Measurements from ENCODE around the gene KRT83. TPM values are rescaled to one million over a fixed set of nuclear protein-coding genes. Genes with fewer than 3 reads are reported as not detected.

The KRT83 gene
- polyA plus RNA-seq, 1 donor (not counting 4 experiments of a cell fraction or from before 2014, with no cell fraction given), result not detected

- Histone ChIP-seq H3K27ac (ENCODE audit: control insufficient read depth, insufficient read depth, low read length) (no peak overlapping the region), H3K9ac (ENCODE audit: control insufficient read depth, extremely low read depth, insufficient read depth, low read length) (no peak overlapping the region), H3K4me2 (ENCODE audit: control insufficient read depth, extremely low read depth, insufficient read depth, low read depth, low read length) (no peak overlapping the region), H4K20me1 (ENCODE audit: control insufficient read depth, extremely low read depth, insufficient read depth, low read length) (no peaks in the 10 kb centered on the region), H3K79me2 (ENCODE audit: control insufficient read depth, insufficient read depth, low read length) (no peaks in the 10 kb centered on the region), H3K9me3 (ENCODE audit: control insufficient read depth, low read depth, low read length) (no peaks in the 10 kb centered on the region), H2AFZ (ENCODE audit: control insufficient read depth, low read length) (no peak overlapping the region), H3K27me3 (ENCODE audit: control insufficient read depth, extremely low read depth, insufficient read depth, low read length) (peaks cover 18% of the 10 kb centered on the region), H3K4me3 (ENCODE audit: control insufficient read depth in 2 of 3, extremely low read depth in 1 of 3, insufficient read depth in 2 of 3, low read depth in 1 of 3, low read length in 3 of 3) (no peak overlapping the region), H3K4me1 (ENCODE audit: control insufficient read depth, extremely low read depth, insufficient read depth, low read length) (peaks cover 1% of the 10 kb centered on the region), H3K36me3 (ENCODE audit: control insufficient read depth in 2 of 2, extremely low read depth in 1 of 2, insufficient read depth in 2 of 2, low read length in 2 of 2) (no peaks in the 10 kb centered on the region), H3K9me1 (ENCODE audit: control insufficient read depth, extremely low read depth, insufficient read depth, low read length) (no peaks in the 10 kb centered on the region)
- TF ChIP-seq EZH2 (IDR thresholded peaks at IDR 0.05; ENCODE audit: low read length) (no peak), CTCF (optimal IDR thresholded peaks at IDR 0.05 in 1 of 3, IDR thresholded peaks at IDR 0.05 in 1 of 3, conservative IDR thresholded peaks at IDR 0.05 in 1 of 3; ENCODE audit: extremely low read depth in 1 of 3, insufficient read depth in 2 of 3, low read length in 3 of 3) (no peak)
- FAIRE-seq (no peak), DNase-seq (ENCODE audit: low read depth, low spot score) (no peak)
- dilution Hi-C loops (cut with MboI; ENCODE audit: extremely low pct_ligation_motif_present, low sequenced_read_pairs), result no loop called here
Measured at GRCh38 chr12:52313926-52314325, 7.3 kb downstream of the KRT83 start.

- Histone ChIP-seq H3K9me3 (ENCODE audit: control insufficient read depth, low read depth, low read length) (no peaks in the 10 kb centered on the region), H3K4me3 (ENCODE audit: control insufficient read depth in 2 of 3, extremely low read depth in 1 of 3, insufficient read depth in 2 of 3, low read depth in 1 of 3, low read length in 3 of 3) (no peak overlapping the region), H3K27ac (ENCODE audit: control insufficient read depth, insufficient read depth, low read length) (no peak overlapping the region), H3K9ac (ENCODE audit: control insufficient read depth, extremely low read depth, insufficient read depth, low read length) (no peak overlapping the region), H3K79me2 (ENCODE audit: control insufficient read depth, insufficient read depth, low read length) (no peaks in the 10 kb centered on the region), H3K4me2 (ENCODE audit: control insufficient read depth, extremely low read depth, insufficient read depth, low read depth, low read length) (no peak overlapping the region), H3K27me3 (ENCODE audit: control insufficient read depth, extremely low read depth, insufficient read depth, low read length) (peaks cover 22% of the 10 kb centered on the region), H3K4me1 (ENCODE audit: control insufficient read depth, extremely low read depth, insufficient read depth, low read length) (peaks cover 5% of the 10 kb centered on the region), H3K9me1 (ENCODE audit: control insufficient read depth, extremely low read depth, insufficient read depth, low read length) (no peaks in the 10 kb centered on the region), H2AFZ (ENCODE audit: control insufficient read depth, low read length) (no peak overlapping the region), H4K20me1 (ENCODE audit: control insufficient read depth, extremely low read depth, insufficient read depth, low read length) (no peaks in the 10 kb centered on the region), H3K36me3 (ENCODE audit: control insufficient read depth in 2 of 2, extremely low read depth in 1 of 2, insufficient read depth in 2 of 2, low read length in 2 of 2) (no peaks in the 10 kb centered on the region)
- dilution Hi-C loops (cut with MboI; ENCODE audit: extremely low pct_ligation_motif_present, low sequenced_read_pairs), result no loop called here
- TF ChIP-seq EZH2 (IDR thresholded peaks at IDR 0.05; ENCODE audit: low read length), result no peak
- TF ChIP-seq CTCF (optimal IDR thresholded peaks at IDR 0.05 in 1 of 3, IDR thresholded peaks at IDR 0.05 in 1 of 3, conservative IDR thresholded peaks at IDR 0.05 in 1 of 3; ENCODE audit: extremely low read depth in 1 of 3, insufficient read depth in 2 of 3, low read length in 3 of 3), result no peak
- FAIRE-seq, result no peak
- no peak for DNase-seq (ENCODE audit: low read depth, low spot score)
Measured at GRCh38 chr12:52313461-52313860, 7.7 kb downstream of the KRT83 start.
